Glomerular endothelial cell (primary cell): Measurements from ENCODE around the gene EPB41L3. TPM values are rescaled to one million over a fixed set of nuclear protein-coding genes. Genes with fewer than 3 reads are reported as not detected.
"Not testable (repeated sequence)": the region's sequence is repeated elsewhere in the genome, so short reads cannot be mapped to it uniquely, and the experiment has no call there.

ENCODE experiments used
- DNase-seq: peaks from one replicate; pipeline ENCODE4 v3.0.0-alpha.2; 2011; ENCODE audit warnings: low read depth, low spot score; ENCODE audit errors: extremely low read depth
- total RNA-seq: library from RNA; depleted of rRNA; stranded (reverse); fragments of >200 nt; gene quantifications from 2 replicates; pipeline ENCODE4 v1.2.3, GENCODE V29; 2015

EPB41L3 gene
- total RNA-seq, 1 donor from 2014 or later = 60.6 TPM

GRCh38 chr18:5500158-5500939, 43.4 kb downstream of the EPB41L3 start:
- DNase-seq = no peak

- no peak for DNase-seq
These were observed 45.3 kb downstream of the EPB41L3 start for GRCh38 chr18:5498452-5498851.

- DNase-seq = no peak
These were observed 47.5 kb downstream of the EPB41L3 start for GRCh38 chr18:5496305-5496704.

GRCh38 chr18:5490753-5491480, 52.9 kb downstream of the EPB41L3 start:
- DNase-seq = no peak

GRCh38 chr18:5488844-5489243, 55.0 kb downstream of the EPB41L3 start:
- no peak for DNase-seq

GRCh38 chr18:5488044-5488443, 55.8 kb downstream of the EPB41L3 start:
- not testable (repeated sequence) for DNase-seq

- no peak for DNase-seq
These were observed 59.3 kb downstream of the EPB41L3 start for GRCh38 chr18:5484526-5484925.

- DNase-seq = no peak
These were observed 62.2 kb downstream of the EPB41L3 start for GRCh38 chr18:5481621-5482020.

GRCh38 chr18:5478261-5478660, 65.5 kb downstream of the EPB41L3 start:
- DNase-seq = no peak

- no peak for DNase-seq
These were observed 66.6 kb downstream of the EPB41L3 start for GRCh38 chr18:5476961-5477800.

- no peak for DNase-seq
These were observed 68.5 kb downstream of the EPB41L3 start for GRCh38 chr18:5475267-5475666.

GRCh38 chr18:5469340-5469739, 74.5 kb downstream of the EPB41L3 start:
- no peak for DNase-seq

- DNase-seq = no peak
These were observed 75.4 kb downstream of the EPB41L3 start for GRCh38 chr18:5468394-5468793.

GRCh38 chr18:5467671-5468070, 76.1 kb downstream of the EPB41L3 start:
- no peak for DNase-seq

GRCh38 chr18:5466256-5466655, 77.5 kb downstream of the EPB41L3 start:
- DNase-seq = no peak

GRCh38 chr18:5464251-5464650, 79.5 kb downstream of the EPB41L3 start:
- no peak for DNase-seq

GRCh38 chr18:5463831-5464230, 80.0 kb downstream of the EPB41L3 start:
- no peak for DNase-seq

- no peak for DNase-seq
These were observed 80.4 kb downstream of the EPB41L3 start for GRCh38 chr18:5463390-5463789.

GRCh38 chr18:5462227-5462626, 81.6 kb downstream of the EPB41L3 start:
- DNase-seq = no peak

GRCh38 chr18:5461041-5461440, 82.8 kb downstream of the EPB41L3 start:
- DNase-seq = no peak

- DNase-seq = no peak
These were observed 86.3 kb downstream of the EPB41L3 start for GRCh38 chr18:5457462-5457957.
